LNCAP (cell line): Measurements from ENCODE around the gene ITSN1.

ENCODE experiments used
- TF ChIP-seq, protein P1 (sequence below): fragments of 450-650 bp; IDR thresholded peaks from 2 replicates; pipeline ENCODE4 v1.5.1; 2017; ENCODE audit warnings: mild to moderate bottlenecking

Gene ITSN1

DNA sequence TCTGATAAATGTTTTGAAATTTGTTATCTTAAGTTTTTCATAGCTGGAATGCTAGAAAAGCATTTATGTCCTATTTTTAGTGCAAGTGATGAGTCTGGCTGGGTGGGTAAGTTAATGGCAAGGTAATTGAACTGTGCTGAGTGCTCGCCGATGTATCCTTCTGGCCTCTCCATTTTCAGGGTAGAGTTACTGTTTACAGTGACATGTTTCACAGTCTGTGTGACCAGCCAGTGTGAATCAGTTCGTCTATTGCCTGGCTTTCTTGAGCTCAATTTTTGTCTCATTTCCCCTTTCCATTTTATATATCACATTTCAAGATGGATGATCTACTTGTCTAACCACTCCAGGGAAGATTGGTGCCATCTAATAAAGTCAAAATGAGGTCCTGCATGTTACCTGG lies 44.1 kb downstream of the ITSN1 start:
- TF ChIP-seq, protein P1, sequence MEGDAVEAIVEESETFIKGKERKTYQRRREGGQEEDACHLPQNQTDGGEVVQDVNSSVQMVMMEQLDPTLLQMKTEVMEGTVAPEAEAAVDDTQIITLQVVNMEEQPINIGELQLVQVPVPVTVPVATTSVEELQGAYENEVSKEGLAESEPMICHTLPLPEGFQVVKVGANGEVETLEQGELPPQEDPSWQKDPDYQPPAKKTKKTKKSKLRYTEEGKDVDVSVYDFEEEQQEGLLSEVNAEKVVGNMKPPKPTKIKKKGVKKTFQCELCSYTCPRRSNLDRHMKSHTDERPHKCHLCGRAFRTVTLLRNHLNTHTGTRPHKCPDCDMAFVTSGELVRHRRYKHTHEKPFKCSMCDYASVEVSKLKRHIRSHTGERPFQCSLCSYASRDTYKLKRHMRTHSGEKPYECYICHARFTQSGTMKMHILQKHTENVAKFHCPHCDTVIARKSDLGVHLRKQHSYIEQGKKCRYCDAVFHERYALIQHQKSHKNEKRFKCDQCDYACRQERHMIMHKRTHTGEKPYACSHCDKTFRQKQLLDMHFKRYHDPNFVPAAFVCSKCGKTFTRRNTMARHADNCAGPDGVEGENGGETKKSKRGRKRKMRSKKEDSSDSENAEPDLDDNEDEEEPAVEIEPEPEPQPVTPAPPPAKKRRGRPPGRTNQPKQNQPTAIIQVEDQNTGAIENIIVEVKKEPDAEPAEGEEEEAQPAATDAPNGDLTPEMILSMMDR = no peak

DNA sequence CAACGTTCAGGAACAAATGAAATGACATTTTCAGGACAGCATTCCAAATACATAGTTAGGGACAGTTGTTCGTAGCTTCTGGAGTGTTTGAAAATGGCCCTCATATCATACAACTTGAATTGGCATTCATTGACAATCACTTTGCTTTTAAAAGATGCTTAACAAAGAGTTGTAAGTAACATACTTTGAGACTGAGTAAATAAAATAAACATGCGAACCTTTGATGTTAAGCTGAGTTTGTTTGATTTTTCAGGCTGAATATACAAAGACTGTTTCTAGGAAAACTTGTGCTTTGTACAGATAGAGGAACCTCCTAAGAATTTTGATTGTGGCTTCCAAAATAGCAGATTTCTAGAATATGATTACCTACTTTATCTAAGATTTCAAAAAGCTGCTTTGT lies 45.3 kb downstream of the ITSN1 start:
- TF ChIP-seq, protein P1 = no peak

DNA sequence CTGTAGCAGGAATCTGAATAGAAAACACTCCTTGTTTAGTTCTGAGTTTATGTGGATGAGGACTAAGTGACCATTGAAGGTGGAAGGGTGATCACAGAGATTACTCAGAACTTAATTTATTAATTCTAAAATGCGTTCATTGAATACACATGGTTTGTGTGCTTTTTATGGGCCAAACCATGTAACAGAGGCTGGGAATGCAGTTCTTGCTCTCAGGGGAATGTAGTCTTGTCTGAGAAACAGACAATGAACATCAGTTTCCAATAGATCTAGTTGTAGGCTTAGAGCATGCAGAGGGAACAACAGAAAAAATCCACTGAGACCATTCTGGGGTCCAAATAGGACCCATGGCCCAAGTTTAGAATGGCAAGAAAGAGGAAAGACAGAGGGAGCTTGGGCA lies 46.1 kb downstream of the ITSN1 start:
- TF ChIP-seq, protein P1 = no peak

DNA sequence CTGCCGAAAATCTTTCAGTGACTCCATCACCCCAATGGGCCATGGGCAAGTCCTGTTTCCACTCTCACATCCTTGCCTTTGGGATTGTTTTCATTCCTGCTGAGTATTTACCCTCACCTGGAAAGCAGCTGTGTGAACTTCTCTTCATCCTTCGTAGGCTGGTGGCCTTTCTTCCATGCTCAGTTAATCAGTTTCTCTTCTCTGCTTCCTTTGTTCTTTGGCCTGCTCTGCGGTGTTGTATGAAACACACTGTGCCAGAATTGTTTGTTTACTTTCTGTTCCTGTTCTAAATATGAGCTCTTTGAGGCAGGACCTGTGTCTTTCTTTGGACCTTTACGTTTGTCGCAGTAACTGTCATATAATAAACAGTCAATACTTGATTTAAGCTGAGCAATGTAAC lies 48.6 kb downstream of the ITSN1 start:
- TF ChIP-seq, protein P1 = no peak

DNA sequence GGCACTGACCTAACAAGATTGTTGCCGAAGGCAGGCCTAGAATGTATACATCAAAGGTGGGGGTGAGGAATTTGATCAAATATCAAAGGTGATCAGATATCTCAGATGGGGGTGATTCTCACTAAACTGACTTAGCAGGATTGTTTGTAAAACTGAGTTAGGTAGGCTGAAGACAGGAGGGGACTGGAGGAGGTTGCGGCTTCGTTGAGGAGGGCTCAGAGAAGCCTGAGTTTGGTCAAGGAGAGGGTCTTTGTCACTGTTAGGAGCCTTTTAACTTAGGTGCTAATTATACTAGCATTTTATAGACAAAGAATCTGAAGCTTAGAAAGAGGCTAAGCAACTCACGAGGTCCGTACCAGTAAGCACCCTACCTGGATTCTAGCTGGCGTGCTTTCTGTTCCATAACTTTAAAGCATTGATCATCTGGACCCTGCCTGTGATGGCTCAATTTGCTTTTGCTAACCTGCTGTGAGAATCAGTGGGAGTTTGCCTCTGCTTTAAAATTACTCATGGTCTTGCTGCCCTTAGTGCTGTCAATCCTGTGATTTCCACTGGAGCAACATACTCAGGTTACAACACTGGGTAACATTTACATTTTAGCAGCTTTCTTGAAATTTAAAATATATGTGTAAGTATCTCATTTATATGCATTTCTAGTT lies 49.8 kb downstream of the ITSN1 start:
- TF ChIP-seq, protein P1 = no peak

DNA sequence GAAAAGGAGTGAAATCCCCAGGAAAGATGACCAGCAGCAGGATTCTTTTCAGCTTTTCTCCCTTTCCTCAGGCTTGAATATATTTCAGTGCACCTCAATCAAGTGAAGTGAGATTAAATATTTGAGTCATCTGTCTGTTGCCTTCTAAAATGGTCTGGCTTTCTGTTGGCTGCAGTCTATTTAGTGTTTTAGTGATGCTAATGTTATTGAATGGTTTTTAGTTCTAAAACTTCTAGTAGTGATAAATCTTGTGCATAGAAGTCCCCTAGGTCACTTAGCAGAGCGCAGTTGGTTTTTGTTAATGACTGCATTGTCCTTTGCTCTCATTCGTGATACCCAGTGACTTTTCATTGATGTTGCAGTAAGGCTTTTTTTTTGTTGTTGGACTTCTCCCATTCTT lies 53.5 kb downstream of the ITSN1 start:
- TF ChIP-seq, protein P1 = no peak

DNA sequence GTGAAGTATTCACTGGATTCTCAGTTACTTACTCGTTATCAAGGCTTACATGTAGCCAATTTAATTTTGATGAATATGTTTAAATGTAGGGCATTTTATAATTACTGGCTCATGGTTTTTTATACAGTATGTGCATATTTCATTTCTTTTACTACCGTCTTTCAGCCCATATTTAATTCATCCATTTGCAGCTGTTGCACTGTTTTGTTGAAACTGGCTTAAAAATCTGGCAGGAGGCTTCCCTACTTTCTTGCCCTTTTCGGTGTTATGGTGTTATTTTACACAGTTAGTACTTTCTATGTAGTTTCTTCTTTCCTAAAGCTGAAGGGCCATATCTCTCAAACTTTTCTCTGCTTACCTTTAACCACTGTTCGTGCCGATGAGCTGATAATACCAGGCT lies 54.2 kb downstream of the ITSN1 start:
- TF ChIP-seq, protein P1 = no peak
